ENCODE measurements around the gene MKI67.

DNA sequence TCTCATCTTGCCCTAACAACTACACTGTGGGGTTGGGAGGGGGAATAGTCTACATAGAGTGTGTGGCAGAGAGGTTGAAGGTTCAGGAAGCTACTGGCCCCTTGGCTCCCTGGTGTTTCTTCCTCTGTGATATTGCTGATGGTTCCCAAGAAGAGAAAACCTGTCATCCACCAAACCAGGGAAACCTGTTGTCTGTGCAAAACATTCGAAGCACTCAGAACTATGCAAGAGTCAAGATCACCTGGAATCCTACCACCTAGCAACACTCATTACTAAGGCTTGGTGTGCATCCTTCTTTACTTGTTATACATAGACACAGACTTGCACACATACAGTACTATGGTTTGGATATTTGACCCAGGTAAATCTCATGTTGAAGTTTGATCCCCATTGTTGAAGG is 46.5 kb upstream of the MKI67 start:
- TF ChIP-seq, protein P1, sequence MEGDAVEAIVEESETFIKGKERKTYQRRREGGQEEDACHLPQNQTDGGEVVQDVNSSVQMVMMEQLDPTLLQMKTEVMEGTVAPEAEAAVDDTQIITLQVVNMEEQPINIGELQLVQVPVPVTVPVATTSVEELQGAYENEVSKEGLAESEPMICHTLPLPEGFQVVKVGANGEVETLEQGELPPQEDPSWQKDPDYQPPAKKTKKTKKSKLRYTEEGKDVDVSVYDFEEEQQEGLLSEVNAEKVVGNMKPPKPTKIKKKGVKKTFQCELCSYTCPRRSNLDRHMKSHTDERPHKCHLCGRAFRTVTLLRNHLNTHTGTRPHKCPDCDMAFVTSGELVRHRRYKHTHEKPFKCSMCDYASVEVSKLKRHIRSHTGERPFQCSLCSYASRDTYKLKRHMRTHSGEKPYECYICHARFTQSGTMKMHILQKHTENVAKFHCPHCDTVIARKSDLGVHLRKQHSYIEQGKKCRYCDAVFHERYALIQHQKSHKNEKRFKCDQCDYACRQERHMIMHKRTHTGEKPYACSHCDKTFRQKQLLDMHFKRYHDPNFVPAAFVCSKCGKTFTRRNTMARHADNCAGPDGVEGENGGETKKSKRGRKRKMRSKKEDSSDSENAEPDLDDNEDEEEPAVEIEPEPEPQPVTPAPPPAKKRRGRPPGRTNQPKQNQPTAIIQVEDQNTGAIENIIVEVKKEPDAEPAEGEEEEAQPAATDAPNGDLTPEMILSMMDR (IDR thresholded peaks at IDR 0.05) = no peak
- no peak for TF ChIP-seq EZH2 (IDR thresholded peaks at IDR 0.05; ENCODE audit: borderline replicate concordance, insufficient read depth, low read depth, low read length, poor library complexity, severe bottlenecking)

Measured in B cell (primary cell).